ENCODE results near the gene CD151. TPM values are rescaled to one million over a fixed set of nuclear protein-coding genes. Genes with fewer than 3 reads are reported as not detected.

The CD151 gene
- total and polyA plus RNA-seq, 2 experiments from 2014 or later: 146 to 290 TPM

DNA sequence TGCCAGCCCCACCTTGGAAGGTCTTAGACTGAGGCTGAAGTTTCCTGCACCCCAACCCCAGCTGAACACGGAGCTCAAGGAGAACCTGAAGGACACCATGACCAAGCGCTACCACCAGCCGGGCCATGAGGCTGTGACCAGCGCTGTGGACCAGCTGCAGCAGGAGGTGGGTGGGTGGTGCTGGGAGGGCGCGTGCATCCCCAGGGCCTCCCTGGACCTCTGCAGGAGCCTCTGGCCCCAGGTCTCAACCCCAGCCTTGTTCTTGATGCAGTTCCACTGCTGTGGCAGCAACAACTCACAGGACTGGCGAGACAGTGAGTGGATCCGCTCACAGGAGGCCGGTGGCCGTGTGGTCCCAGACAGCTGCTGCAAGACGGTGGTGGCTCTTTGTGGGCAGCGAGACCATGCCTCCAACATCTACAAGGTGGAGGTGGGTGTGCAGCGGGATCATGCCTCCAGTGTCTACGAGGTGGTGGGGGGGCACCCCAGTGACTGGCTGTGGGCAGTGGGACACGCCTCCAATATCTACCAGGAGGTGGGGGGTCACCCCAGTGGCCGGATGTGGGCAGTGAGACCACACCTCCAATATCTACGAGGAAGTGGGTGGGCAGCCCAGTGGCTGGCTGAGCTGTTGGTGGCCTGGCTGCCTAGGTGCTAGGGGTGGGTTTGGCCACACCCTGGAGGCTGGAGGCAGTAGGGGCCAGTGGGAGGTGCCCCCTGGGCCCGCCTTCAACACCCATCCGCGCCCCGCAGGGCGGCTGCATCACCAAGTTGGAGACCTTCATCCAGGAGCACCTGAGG, 4.6 kb downstream of the CD151 start:
- TF ChIP-seq, protein P1, sequence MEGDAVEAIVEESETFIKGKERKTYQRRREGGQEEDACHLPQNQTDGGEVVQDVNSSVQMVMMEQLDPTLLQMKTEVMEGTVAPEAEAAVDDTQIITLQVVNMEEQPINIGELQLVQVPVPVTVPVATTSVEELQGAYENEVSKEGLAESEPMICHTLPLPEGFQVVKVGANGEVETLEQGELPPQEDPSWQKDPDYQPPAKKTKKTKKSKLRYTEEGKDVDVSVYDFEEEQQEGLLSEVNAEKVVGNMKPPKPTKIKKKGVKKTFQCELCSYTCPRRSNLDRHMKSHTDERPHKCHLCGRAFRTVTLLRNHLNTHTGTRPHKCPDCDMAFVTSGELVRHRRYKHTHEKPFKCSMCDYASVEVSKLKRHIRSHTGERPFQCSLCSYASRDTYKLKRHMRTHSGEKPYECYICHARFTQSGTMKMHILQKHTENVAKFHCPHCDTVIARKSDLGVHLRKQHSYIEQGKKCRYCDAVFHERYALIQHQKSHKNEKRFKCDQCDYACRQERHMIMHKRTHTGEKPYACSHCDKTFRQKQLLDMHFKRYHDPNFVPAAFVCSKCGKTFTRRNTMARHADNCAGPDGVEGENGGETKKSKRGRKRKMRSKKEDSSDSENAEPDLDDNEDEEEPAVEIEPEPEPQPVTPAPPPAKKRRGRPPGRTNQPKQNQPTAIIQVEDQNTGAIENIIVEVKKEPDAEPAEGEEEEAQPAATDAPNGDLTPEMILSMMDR (IDR thresholded peaks at IDR 0.05; ENCODE audit: low read depth, low read length): no peak
- H3K36me3 ChIP-seq: peaks cover 33% of the 10 kb centered on the region

GRCh38 chr11:837990-838307, 5.2 kb downstream of the CD151 start:
- Histone ChIP-seq H3K4me3 (no peak overlapping the region), H3K9me3 (ENCODE audit: low read depth) (no peaks in the 10 kb centered on the region), H3K4me1 (ENCODE audit: low read depth) (peaks cover 13% of the 10 kb centered on the region), H3K36me3 (peaks cover 33% of the 10 kb centered on the region), H3K27me3 (no peaks in the 10 kb centered on the region), H3K27ac (no peak overlapping the region)
- TF ChIP-seq, protein P1 (IDR thresholded peaks at IDR 0.05; ENCODE audit: low read depth, low read length): no peak
- no peak for DNase-seq (ENCODE audit: low read depth in 1 of 2, low spot score in 1 of 2)

More for the DNA sequence above, 4.6 kb downstream of the CD151 start:
- no peak overlapping the region for H3K27ac ChIP-seq
- DNase-seq (ENCODE audit: low read depth in 1 of 2, low spot score in 1 of 2): no peak
- no peaks in the 10 kb centered on the region for H3K9me3 ChIP-seq (ENCODE audit: low read depth)
- no peak overlapping the region for H3K4me3 ChIP-seq
- H3K27me3 ChIP-seq: no peaks in the 10 kb centered on the region
- peaks cover 13% of the 10 kb centered on the region for H3K4me1 ChIP-seq (ENCODE audit: low read depth)

DNA sequence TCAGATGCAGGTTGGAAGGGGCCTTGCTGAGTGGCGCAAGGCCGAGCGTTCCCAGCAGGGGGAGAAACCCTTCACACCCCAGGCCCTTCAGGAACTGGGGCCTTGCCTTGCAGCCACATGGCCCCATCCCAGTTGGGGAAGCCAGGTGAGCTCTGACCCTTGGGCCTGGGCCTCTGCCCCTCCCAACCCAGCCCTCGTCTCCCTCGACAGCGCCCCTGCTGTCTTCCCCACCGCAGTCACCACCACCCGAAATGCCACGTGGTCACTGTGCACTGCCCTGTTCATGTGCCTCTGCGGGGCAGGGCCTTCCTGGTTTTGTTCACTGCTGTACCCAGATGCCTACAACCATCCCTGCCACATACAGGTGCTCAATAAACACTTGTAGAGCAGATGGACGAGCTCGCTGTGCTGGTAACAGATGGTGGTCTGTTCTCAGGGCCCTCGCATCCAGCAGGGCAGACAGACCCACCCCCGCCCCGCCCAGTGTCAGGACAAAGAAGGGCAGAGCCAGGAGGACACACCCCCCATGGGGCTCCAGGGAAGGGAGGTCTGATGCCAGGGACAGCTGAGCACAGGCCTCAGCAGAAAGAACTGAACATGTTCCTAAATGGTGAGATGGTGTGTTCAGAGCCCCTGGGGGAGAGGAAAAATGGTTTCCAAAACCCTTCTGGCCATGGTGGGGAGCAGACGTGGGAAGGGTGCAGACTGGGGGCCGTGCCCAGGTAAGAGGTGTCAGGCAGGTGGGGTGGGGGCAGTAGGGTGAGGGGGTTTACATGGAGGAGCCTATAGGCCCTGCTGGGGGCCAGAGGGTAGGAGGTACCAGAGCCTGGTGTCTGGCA, 5.9 kb downstream of the CD151 start:
- Histone ChIP-seq H3K4me3 (no peak overlapping the region), H3K9me3 (ENCODE audit: low read depth) (no peaks in the 10 kb centered on the region), H3K36me3 (peaks cover 33% of the 10 kb centered on the region), H3K4me1 (ENCODE audit: low read depth) (peaks cover 15% of the 10 kb centered on the region), H3K27ac (peak overlapping the region; percentile 54), H3K27me3 (no peaks in the 10 kb centered on the region)
- peak in 1 of 2 donors; percentile 46 for DNase-seq (ENCODE audit: low read depth in 1 of 2, low spot score in 1 of 2)
- TF ChIP-seq, protein P1 (IDR thresholded peaks at IDR 0.05; ENCODE audit: low read depth, low read length): peak; percentile 28

DNA sequence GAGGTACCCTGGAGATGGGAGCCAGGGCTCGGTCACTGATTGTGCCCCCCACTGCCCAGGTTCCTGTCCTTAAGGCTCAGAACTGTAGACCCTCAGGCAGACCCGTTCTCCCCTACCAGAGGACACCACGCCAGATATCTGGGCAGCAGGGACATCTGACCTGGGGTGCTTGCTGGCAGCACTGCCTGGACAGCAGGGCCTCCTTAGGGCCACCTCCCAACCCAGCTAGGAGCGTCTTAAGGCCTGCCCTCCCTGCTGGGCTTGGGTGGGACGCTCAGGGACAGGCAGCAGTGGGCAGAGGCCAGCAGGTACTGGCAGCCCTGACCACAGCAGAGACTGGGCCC, 6.5 kb downstream of the CD151 start:
- Histone ChIP-seq H3K4me3 (no peak overlapping the region), H3K9me3 (ENCODE audit: low read depth) (no peaks in the 10 kb centered on the region), H3K4me1 (ENCODE audit: low read depth) (peaks cover 17% of the 10 kb centered on the region), H3K27ac (no peak overlapping the region), H3K27me3 (no peaks in the 10 kb centered on the region), H3K36me3 (peaks cover 33% of the 10 kb centered on the region)
- no peak for DNase-seq (ENCODE audit: low read depth in 1 of 2, low spot score in 1 of 2)
- TF ChIP-seq, protein P1 (IDR thresholded peaks at IDR 0.05; ENCODE audit: low read depth, low read length): no peak

GRCh38 chr11:839875-840617, 7.3 kb downstream of the CD151 start:
- TF ChIP-seq, protein P1 (IDR thresholded peaks at IDR 0.05; ENCODE audit: low read depth, low read length): peak; percentile 45
- peaks cover 24% of the 10 kb centered on the region for H3K4me1 ChIP-seq (ENCODE audit: low read depth)
- no peak overlapping the region for H3K4me3 ChIP-seq

More at GRCh38 chr11:839875-840617, 7.3 kb downstream of the CD151 start:
- Histone ChIP-seq H3K27me3 (no peaks in the 10 kb centered on the region), H3K36me3 (peaks cover 33% of the 10 kb centered on the region), H3K27ac (no peak overlapping the region), H3K9me3 (ENCODE audit: low read depth) (no peaks in the 10 kb centered on the region)
- no peak for DNase-seq (ENCODE audit: low read depth in 1 of 2, low spot score in 1 of 2)
